Gastrocnemius medialis (tissue), 4 donors: ENCODE results near the gene MOB3B. TPM values are rescaled to one million over a fixed set of nuclear protein-coding genes. Genes with fewer than 3 reads are reported as not detected.

Source experiments
- ATAC-seq, 2 donors: fragments of 150-250 bp; one replicate each; pipeline ENCODE4 v1.9.1; 2016
- DNase-seq, 2 donors: peaks; one replicate each; pipeline ENCODE4 v3.0.0-alpha.2; 2019
- H3K27ac ChIP-seq, 4 donors: fragments of 200-600 bp; sonication (generic); 1 replicate in 1 of 4; 2 replicates in 3 of 4; pipeline ENCODE4 v1.5.1; 2016 to 2018; ENCODE audit warnings: mild to moderate bottlenecking in 2 of 4, moderate library complexity in 1 of 4
- H3K27me3 ChIP-seq, 3 donors: fragments of 200-600 bp; sonication (generic) in 2 of 3; 1 replicate in 1 of 3; 2 replicates in 2 of 3; pipeline versions ENCODE4 v1.5.1 to v1.6.0; 2016 to 2019; ENCODE audit warnings: mild to moderate bottlenecking in 1 of 3, moderate library complexity in 1 of 3
- H3K36me3 ChIP-seq, 2 donors: fragments of 200-600 bp; sonication (generic) in 1 of 2; one replicate each; pipeline ENCODE4 v1.5.1; 2017 to 2018
- H3K4me1 ChIP-seq, 2 donors: fragments of 200-600 bp; sonication (generic) in 1 of 2; one replicate each; pipeline ENCODE4 v1.5.1; 2016 to 2017; ENCODE audit warnings: mild to moderate bottlenecking in 2 of 2
- H3K4me3 ChIP-seq, 4 donors: fragments of 200-600 bp; sonication (generic) in 3 of 4; 1 replicate in 1 of 4; 2 replicates in 3 of 4; pipeline ENCODE4 v1.5.1; 2016 to 2019; ENCODE audit warnings: mild to moderate bottlenecking in 2 of 4
- H3K9me3 ChIP-seq, 3 donors: fragments of 200-600 bp; sonication (generic) in 2 of 3; 1 replicate in 1 of 3; 2 replicates in 2 of 3; pipeline ENCODE4 v1.5.1; 2016 to 2019
- POLR2A ChIP-seq, 2 donors: fragments of 450-650 bp; IDR thresholded peaks; one replicate each; pipeline ENCODE4 v1.6.1; 2017; ENCODE audit warnings: antibody characterized with exemption in 2 of 2, mild to moderate bottlenecking in 2 of 2, moderate library complexity in 2 of 2
- in situ Hi-C, 4 donors: fragments of 200-750 bp; cut with MboI; loops; one replicate each; pipeline versions ENCODE4 v1.15.0 to v1.8.0; 2017; ENCODE audit warnings: low sequenced_read_pairs in 4 of 4
- intact Hi-C: fragments of 100-400 bp; cut with DNase I; formaldehyde crosslinking; loops from one replicate; pipeline ENCODE4 v1.15.1; 2023; ENCODE audit warnings: low total_unique reads
- total RNA-seq, 4 donors: library from RNA; depleted of rRNA; stranded (reverse); fragments of >200 nt; gene quantifications; one replicate each; pipeline versions ENCODE4 v1.1.0 to v1.2.3, GENCODE V29; 2016
- TF ChIP-seq, protein P1 (sequence below), 5 experiments: fragments of 450-650 bp in 3 of 5; fragments of 200-600 bp in 2 of 5; sonication (generic) in 2 of 5; IDR thresholded peaks in 4 of 5; conservative IDR thresholded peaks in 1 of 5; 1 replicate in 4 of 5; 2 replicates in 1 of 5; pipeline ENCODE4 v1.5.1; 2016 to 2019; ENCODE audit warnings: antibody characterized with exemption in 5 of 5, mild to moderate bottlenecking in 3 of 5, moderate library complexity in 3 of 5

Gene MOB3B
- total RNA-seq, 4 donors from 2014 or later = 3.4 to 16.3 (median 12.7) TPM

DNA sequence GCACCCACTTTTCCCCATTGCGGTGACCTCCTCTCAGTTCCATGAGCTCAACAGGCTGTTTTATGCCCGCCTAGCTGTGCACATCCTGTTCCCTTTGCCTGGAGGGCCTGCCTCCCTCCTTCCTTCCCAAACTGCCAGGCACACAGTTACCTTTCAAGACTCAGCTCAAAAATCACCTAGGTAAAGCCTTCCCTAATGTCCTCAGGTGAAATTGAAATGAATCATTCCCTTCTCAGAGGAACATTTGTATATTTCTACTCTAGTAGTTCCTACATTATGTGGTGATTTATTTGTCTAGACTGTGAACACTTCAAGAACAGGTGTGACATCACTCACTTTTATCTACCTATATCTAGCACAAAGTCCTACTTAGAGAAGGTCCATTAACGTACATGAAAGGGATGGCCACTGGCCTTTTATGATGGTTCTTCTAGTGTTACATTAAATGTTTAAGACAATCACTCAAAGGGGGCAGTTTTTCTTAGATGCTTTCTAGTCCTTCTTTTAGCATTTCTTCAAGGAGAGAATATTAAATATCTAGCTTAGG, 129.2 kb downstream of the MOB3B start:
- DNase-seq = no peak
- no peaks in the 10 kb centered on the region for H3K27me3 ChIP-seq
- H3K9me3 ChIP-seq = no peaks in the 10 kb centered on the region
- in situ Hi-C loops = loop anchor here in 1 of 4 donors (10.0 kb wide), 1 partner anchor 64 kb away; no protein-coding TSS in a partner anchor
- intact Hi-C loops = no loop called here
- TF ChIP-seq, protein P1, sequence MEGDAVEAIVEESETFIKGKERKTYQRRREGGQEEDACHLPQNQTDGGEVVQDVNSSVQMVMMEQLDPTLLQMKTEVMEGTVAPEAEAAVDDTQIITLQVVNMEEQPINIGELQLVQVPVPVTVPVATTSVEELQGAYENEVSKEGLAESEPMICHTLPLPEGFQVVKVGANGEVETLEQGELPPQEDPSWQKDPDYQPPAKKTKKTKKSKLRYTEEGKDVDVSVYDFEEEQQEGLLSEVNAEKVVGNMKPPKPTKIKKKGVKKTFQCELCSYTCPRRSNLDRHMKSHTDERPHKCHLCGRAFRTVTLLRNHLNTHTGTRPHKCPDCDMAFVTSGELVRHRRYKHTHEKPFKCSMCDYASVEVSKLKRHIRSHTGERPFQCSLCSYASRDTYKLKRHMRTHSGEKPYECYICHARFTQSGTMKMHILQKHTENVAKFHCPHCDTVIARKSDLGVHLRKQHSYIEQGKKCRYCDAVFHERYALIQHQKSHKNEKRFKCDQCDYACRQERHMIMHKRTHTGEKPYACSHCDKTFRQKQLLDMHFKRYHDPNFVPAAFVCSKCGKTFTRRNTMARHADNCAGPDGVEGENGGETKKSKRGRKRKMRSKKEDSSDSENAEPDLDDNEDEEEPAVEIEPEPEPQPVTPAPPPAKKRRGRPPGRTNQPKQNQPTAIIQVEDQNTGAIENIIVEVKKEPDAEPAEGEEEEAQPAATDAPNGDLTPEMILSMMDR (IDR thresholded peaks at IDR 0.05 in 4 of 5, conservative IDR thresholded peaks at IDR 0.05 in 1 of 5) = no peak
- no peak for TF ChIP-seq POLR2A (IDR thresholded peaks at IDR 0.05)
- H3K4me1 ChIP-seq = peaks cover 0 to 4% of the 10 kb centered on the region in 2 donors
- no peaks in the 10 kb centered on the region for H3K36me3 ChIP-seq
- H3K4me3 ChIP-seq = no peak overlapping the region
- no peak overlapping the region for H3K27ac ChIP-seq
- ATAC-seq = no peak

DNA sequence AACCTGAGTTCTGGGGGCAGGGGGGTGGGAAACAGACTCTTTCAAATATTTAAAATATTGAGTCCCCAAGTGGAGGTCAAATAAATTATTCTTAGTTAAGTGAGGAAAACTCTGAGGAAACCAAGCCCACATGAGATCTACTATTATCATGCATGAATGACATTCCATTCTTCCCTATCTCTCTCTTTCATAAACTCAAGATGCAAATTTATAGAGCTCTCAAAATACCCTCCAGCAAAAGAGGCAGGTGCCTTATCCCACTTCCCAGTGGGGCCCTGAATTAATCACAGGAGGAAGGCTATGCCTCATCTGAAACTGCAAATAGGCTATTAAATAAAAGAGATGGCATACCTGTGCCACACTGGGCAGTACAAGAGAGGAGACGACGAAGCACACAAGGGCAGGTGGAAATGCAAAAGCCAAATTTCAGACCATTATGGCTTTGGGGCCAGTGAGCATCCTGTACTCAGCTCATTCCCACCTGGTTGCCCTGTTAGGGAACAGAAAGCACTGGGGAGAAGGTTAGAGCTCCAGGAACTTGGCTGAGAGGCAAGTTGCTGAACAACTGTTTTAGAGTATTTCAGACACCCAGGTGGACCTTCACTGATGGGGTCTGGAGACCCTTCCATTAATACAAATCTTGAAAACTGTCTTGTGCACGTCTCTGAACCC, 130.5 kb downstream of the MOB3B start:
- peaks cover 5 to 8% of the 10 kb centered on the region in 2 donors for H3K4me1 ChIP-seq
- ATAC-seq = no peak
- in situ Hi-C loops = loop anchor here in 1 of 4 donors (10.0 kb wide), 1 partner anchor 64 kb away; no protein-coding TSS in a partner anchor
- no peak for DNase-seq
- no peaks in the 10 kb centered on the region for H3K36me3 ChIP-seq
- intact Hi-C loops = no loop called here
- no peak overlapping the region for H3K4me3 ChIP-seq
- no peaks in the 10 kb centered on the region for H3K9me3 ChIP-seq
- no peaks in the 10 kb centered on the region for H3K27me3 ChIP-seq
- TF ChIP-seq, protein P1 (IDR thresholded peaks at IDR 0.05 in 4 of 5, conservative IDR thresholded peaks at IDR 0.05 in 1 of 5) = no peak
- no peak for TF ChIP-seq POLR2A (IDR thresholded peaks at IDR 0.05)
- no peak overlapping the region for H3K27ac ChIP-seq

DNA sequence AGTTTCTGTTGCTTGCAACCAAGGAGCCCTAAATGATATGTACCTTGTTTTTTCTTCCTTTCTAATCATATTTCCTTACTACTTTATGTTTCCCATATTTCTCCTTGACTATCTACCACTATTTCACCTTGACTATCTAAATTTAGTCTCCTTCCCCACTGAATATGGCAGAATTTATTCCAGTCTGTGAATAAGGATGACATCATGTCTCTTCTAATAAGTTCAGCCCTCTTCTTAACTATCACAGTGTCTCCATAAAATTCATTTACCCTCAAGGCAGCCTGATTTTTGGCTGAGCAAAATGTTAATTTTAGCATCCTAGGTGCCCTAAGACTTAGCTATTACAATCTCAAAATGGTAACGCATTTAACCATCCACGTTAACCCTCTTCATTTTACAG, 133.1 kb downstream of the MOB3B start:
- H3K27me3 ChIP-seq = no peaks in the 10 kb centered on the region
- ATAC-seq = no peak
- H3K9me3 ChIP-seq = no peaks in the 10 kb centered on the region
- no peaks in the 10 kb centered on the region for H3K36me3 ChIP-seq
- no peak overlapping the region for H3K4me3 ChIP-seq
- no peak for DNase-seq
- intact Hi-C loops = no loop called here
- TF ChIP-seq, protein P1 (IDR thresholded peaks at IDR 0.05 in 4 of 5, conservative IDR thresholded peaks at IDR 0.05 in 1 of 5) = no peak
- no peak for TF ChIP-seq POLR2A (IDR thresholded peaks at IDR 0.05)
- in situ Hi-C loops = loop anchor here in 1 of 4 donors (10.0 kb wide), 1 partner anchor 62 kb away; no protein-coding TSS in a partner anchor
- H3K4me1 ChIP-seq = peaks cover 6 to 10% of the 10 kb centered on the region in 2 donors
- H3K27ac ChIP-seq = no peak overlapping the region

DNA sequence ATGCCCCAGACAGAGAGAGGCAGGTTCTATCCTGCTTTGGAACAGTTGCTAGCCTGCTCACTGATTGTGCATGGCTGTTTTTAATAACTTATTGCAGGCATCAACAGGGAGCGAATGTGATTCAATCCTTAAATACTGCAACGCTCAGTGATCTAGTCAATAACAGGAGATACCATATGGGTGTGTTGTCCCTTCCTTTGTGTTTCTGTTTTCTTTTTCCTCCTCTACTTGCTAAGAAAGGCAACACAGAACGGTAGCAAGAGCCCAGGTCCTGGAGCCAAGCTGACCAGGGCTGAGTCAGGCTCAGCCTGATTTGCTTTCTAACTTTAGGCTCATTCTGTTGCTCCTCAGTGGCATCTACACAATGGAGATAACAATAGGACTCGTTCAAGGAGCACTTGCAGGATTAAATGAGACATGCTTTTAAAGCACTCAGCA, 134.1 kb downstream of the MOB3B start:
- H3K4me1 ChIP-seq = peaks cover 6 to 10% of the 10 kb centered on the region in 2 donors
- no peak overlapping the region for H3K4me3 ChIP-seq
- DNase-seq = no peak
- no peak for ATAC-seq
- intact Hi-C loops (no loop called here), in situ Hi-C loops (loop anchor here in 1 of 4 donors (10.0 kb wide), 1 partner anchor 61 kb away; no protein-coding TSS in a partner anchor)
- no peaks in the 10 kb centered on the region for H3K27me3 ChIP-seq
- TF ChIP-seq, protein P1 (IDR thresholded peaks at IDR 0.05 in 4 of 5, conservative IDR thresholded peaks at IDR 0.05 in 1 of 5) = no peak
- no peak for TF ChIP-seq POLR2A (IDR thresholded peaks at IDR 0.05)
- no peaks in the 10 kb centered on the region for H3K9me3 ChIP-seq
- no peak overlapping the region for H3K27ac ChIP-seq
- no peaks in the 10 kb centered on the region for H3K36me3 ChIP-seq
